ENCODE measurements around the gene PTPN9. TPM values are rescaled to one million over a fixed set of nuclear protein-coding genes. Genes with fewer than 3 reads are reported as not detected.

Gene PTPN9
- total and polyA plus RNA-seq, 10 of the 15 experiments (the other 5 are each of a cell fraction or from before 2014, with no cell fraction given): 7.8 to 29.1 (median 18.5) TPM

DNA sequence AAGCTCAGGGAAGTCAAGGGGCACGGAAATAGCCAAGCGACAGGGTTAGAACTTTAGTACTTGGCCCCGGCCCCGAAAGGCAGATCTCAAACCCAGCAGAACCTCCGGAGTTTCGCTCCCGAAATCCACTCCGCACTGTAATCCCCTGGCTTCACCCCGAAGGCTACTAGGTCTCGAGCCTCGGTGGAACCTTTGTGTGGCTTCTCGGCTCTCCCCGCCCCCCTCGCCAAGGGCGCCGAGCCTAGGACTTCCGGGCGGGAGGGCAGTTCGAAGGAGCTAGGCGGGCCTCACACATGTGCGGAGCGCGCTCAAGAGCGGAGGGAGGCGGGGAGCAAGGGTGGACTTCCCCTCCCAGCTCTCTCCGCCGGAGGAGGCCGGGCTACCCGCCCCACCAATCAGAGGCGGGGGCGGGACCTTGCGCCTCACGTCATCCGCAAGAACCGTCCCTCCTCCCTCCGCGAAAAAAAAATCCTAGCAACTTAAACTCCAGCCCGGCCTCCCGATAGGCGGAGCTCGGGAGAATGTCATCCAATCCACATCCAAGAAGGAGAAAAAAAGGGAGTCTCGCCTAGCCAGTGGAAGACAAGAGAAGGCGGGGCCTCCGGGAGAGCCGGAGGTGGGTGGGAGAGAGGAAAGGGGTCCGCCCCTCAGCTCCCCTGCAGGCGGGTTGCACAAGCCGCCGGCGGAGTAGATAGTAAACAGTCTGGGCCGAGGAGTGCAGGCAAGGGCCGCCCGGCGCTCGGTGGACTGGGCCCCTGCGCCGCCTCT, 125.2 kb downstream of the PTPN9 start (continued):
- TF ChIP-seq, protein P1, sequence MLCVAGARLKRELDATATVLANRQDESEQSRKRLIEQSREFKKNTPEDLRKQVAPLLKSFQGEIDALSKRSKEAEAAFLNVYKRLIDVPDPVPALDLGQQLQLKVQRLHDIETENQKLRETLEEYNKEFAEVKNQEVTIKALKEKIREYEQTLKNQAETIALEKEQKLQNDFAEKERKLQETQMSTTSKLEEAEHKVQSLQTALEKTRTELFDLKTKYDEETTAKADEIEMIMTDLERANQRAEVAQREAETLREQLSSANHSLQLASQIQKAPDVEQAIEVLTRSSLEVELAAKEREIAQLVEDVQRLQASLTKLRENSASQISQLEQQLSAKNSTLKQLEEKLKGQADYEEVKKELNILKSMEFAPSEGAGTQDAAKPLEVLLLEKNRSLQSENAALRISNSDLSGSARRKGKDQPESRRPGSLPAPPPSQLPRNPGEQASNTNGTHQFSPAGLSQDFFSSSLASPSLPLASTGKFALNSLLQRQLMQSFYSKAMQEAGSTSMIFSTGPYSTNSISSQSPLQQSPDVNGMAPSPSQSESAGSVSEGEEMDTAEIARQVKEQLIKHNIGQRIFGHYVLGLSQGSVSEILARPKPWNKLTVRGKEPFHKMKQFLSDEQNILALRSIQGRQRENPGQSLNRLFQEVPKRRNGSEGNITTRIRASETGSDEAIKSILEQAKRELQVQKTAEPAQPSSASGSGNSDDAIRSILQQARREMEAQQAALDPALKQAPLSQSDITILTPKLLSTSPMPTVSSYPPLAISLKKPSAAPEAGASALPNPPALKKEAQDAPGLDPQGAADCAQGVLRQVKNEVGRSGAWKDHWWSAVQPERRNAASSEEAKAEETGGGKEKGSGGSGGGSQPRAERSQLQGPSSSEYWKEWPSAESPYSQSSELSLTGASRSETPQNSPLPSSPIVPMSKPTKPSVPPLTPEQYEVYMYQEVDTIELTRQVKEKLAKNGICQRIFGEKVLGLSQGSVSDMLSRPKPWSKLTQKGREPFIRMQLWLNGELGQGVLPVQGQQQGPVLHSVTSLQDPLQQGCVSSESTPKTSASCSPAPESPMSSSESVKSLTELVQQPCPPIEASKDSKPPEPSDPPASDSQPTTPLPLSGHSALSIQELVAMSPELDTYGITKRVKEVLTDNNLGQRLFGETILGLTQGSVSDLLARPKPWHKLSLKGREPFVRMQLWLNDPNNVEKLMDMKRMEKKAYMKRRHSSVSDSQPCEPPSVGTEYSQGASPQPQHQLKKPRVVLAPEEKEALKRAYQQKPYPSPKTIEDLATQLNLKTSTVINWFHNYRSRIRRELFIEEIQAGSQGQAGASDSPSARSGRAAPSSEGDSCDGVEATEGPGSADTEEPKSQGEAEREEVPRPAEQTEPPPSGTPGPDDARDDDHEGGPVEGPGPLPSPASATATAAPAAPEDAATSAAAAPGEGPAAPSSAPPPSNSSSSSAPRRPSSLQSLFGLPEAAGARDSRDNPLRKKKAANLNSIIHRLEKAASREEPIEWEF (IDR thresholded peaks at IDR 0.05; ENCODE audit: insufficient replicate concordance, low read depth, low read length): no peak
- TF ChIP-seq STAT1 (conservative IDR thresholded peaks at IDR 0.05) (no peak), JUNB (IDR thresholded peaks at IDR 0.05) (no peak), MXI1 (IDR thresholded peaks at IDR 0.05; ENCODE audit: low read depth, low read length) (peak; percentile 97), ZBED1 (IDR thresholded peaks at IDR 0.05; ENCODE audit: borderline replicate concordance) (no peak), TARDBP (IDR thresholded peaks at IDR 0.05; ENCODE audit: borderline replicate concordance) (no peak), ZNF384 (IDR thresholded peaks at IDR 0.05; ENCODE audit: borderline replicate concordance, low read depth, low read length) (peak; percentile 100), SRF (IDR thresholded peaks at IDR 0.05; ENCODE audit: low read depth in 2 of 2, low read length in 2 of 2) (no peak), ZNF207 (IDR thresholded peaks at IDR 0.05; ENCODE audit: borderline replicate concordance) (no peak), ZNF24 (IDR thresholded peaks at IDR 0.05) (no peak), TCF7 (IDR thresholded peaks at IDR 0.05; ENCODE audit: borderline replicate concordance) (no peak), MYC (IDR thresholded peaks at IDR 0.05; ENCODE audit: insufficient read depth, insufficient read length, insufficient replicate concordance, low read length, severe bottlenecking) (peak; percentile 64), POLR2AphosphoS5 (IDR thresholded peaks at IDR 0.05; ENCODE audit: low read length) (peak; percentile 90)
- TF ChIP-seq, protein P2, sequence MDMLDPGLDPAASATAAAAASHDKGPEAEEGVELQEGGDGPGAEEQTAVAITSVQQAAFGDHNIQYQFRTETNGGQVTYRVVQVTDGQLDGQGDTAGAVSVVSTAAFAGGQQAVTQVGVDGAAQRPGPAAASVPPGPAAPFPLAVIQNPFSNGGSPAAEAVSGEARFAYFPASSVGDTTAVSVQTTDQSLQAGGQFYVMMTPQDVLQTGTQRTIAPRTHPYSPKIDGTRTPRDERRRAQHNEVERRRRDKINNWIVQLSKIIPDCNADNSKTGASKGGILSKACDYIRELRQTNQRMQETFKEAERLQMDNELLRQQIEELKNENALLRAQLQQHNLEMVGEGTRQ (IDR thresholded peaks at IDR 0.05; ENCODE audit: borderline replicate concordance, low read depth, low read length): no peak
- TF ChIP-seq, protein P3, sequence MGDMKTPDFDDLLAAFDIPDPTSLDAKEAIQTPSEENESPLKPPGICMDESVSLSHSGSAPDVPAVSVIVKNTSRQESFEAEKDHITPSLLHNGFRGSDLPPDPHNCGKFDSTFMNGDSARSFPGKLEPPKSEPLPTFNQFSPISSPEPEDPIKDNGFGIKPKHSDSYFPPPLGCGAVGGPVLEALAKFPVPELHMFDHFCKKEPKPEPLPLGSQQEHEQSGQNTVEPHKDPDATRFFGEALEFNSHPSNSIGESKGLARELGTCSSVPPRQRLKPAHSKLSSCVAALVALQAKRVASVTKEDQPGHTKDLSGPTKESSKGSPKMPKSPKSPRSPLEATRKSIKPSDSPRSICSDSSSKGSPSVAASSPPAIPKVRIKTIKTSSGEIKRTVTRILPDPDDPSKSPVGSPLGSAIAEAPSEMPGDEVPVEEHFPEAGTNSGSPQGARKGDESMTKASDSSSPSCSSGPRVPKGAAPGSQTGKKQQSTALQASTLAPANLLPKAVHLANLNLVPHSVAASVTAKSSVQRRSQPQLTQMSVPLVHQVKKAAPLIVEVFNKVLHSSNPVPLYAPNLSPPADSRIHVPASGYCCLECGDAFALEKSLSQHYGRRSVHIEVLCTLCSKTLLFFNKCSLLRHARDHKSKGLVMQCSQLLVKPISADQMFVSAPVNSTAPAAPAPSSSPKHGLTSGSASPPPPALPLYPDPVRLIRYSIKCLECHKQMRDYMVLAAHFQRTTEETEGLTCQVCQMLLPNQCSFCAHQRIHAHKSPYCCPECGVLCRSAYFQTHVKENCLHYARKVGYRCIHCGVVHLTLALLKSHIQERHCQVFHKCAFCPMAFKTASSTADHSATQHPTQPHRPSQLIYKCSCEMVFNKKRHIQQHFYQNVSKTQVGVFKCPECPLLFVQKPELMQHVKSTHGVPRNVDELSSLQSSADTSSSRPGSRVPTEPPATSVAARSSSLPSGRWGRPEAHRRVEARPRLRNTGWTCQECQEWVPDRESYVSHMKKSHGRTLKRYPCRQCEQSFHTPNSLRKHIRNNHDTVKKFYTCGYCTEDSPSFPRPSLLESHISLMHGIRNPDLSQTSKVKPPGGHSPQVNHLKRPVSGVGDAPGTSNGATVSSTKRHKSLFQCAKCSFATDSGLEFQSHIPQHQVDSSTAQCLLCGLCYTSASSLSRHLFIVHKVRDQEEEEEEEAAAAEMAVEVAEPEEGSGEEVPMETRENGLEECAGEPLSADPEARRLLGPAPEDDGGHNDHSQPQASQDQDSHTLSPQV (IDR thresholded peaks at IDR 0.05): no peak
